NCI-H1436 treated with DMSO at 0.1 percent for 48 hours (cell line): Measurements from ENCODE around the gene KCNQ1OT1.

Experiments
- DNase-seq: peaks from one replicate; lab custom pipeline; 2025; lab: John Stamatoyannopoulos, UW

KCNQ1OT1 gene

GRCh38 chr11:2570211-2570811 is 129.5 kb downstream of the KCNQ1OT1 start:
- DNase-seq = no peak

GRCh38 chr11:2569731-2570210 is 130.0 kb downstream of the KCNQ1OT1 start:
- DNase-seq = no peak

- no peak for DNase-seq
Measured at GRCh38 chr11:2569321-2569721, 130.5 kb downstream of the KCNQ1OT1 start.

GRCh38 chr11:2567026-2567671 is 132.6 kb downstream of the KCNQ1OT1 start:
- no peak for DNase-seq

- no peak for DNase-seq
Measured at GRCh38 chr11:2566223-2567025, 133.4 kb downstream of the KCNQ1OT1 start.

GRCh38 chr11:2565447-2566222 is 134.2 kb downstream of the KCNQ1OT1 start:
- no peak for DNase-seq

GRCh38 chr11:2564588-2565425 is 135.0 kb downstream of the KCNQ1OT1 start:
- DNase-seq = no peak

- DNase-seq = no peak
Measured at GRCh38 chr11:2564008-2564530, 135.7 kb downstream of the KCNQ1OT1 start.

- DNase-seq = no peak
Measured at GRCh38 chr11:2563213-2564007, 136.4 kb downstream of the KCNQ1OT1 start.

GRCh38 chr11:2562890-2563212 is 136.9 kb downstream of the KCNQ1OT1 start:
- no peak for DNase-seq

- no peak for DNase-seq
Measured at GRCh38 chr11:2561696-2562581, 137.9 kb downstream of the KCNQ1OT1 start.

GRCh38 chr11:2559527-2560311 is 140.1 kb downstream of the KCNQ1OT1 start:
- DNase-seq = no peak

- no peak for DNase-seq
Measured at GRCh38 chr11:2558861-2559526, 140.8 kb downstream of the KCNQ1OT1 start.

GRCh38 chr11:2558397-2558796 is 141.4 kb downstream of the KCNQ1OT1 start:
- no peak for DNase-seq
